OCI-LY7 (cell line): Measurements from ENCODE around the gene PTPRJ. TPM values are rescaled to one million over a fixed set of nuclear protein-coding genes. Genes with fewer than 3 reads are reported as not detected.

Experiments
- BruUV-seq: library from RNA; stranded (reverse); fragments of 400-500 nt; replicated peaks from 2 replicates; lab custom pipeline; 2021; lab: Mats Ljungman, UMichigan
- CTCF ChIA-PET: fragments of 300-600 bp; sonication (Branson Sonifier 250); formaldehyde crosslinking; loops from one replicate; lab custom pipeline; 2022; ENCODE audit warnings: antibody characterized with exemption; ENCODE audit not compliant: unreplicated experiment; lab: Charles Lee
- POLR2A ChIA-PET: fragments of 300-600 bp; sonication (Branson Sonifier 250); formaldehyde crosslinking; loops from one replicate; lab custom pipeline; 2022; ENCODE audit warnings: antibody characterized with exemption; lab: Charles Lee
- DNase-seq: peaks from one replicate; pipeline ENCODE4 v3.0.0-alpha.2; 2015; ENCODE audit warnings: low spot score
- H2AFZ ChIP-seq: fragments of 200-600 bp; sonication (generic), shearing (Covaris generic); 2 replicates; pipeline ENCODE4 v1.6.1; 2014; ENCODE audit warnings: mild to moderate bottlenecking, antibody characterized with exemption, low read length, moderate library complexity
- H3K27ac ChIP-seq: fragments of 200-600 bp; sonication (generic); 2 replicates; pipeline ENCODE4 v1.5.1; 2014; ENCODE audit warnings: mixed run types, low read depth, mild to moderate bottlenecking, moderate library complexity, low read length, inconsistent platforms; ENCODE audit not compliant: poor library complexity, severe bottlenecking
- H3K36me3 ChIP-seq: fragments of 200-600 bp; sonication (generic); 2 replicates; pipeline ENCODE4 v1.6.1; 2014; ENCODE audit warnings: mild to moderate bottlenecking, antibody characterized with exemption, low read length, moderate library complexity, mixed read lengths; ENCODE audit not compliant: insufficient read depth
- H3K4me1 ChIP-seq: fragments of 200-600 bp; sonication (generic); 2 replicates; pipeline ENCODE4 v1.5.1; 2014; ENCODE audit warnings: mild to moderate bottlenecking, low read length; ENCODE audit not compliant: insufficient read depth, poor library complexity, severe bottlenecking
- H3K4me2 ChIP-seq: fragments of 200-600 bp; sonication (generic); 2 replicates; pipeline ENCODE4 v1.6.1; 2014; ENCODE audit warnings: mild to moderate bottlenecking, low read length
- H3K4me3 ChIP-seq: fragments of 200-600 bp; sonication (generic); 2 replicates; pipeline ENCODE4 v1.5.1; 2014; ENCODE audit warnings: mild to moderate bottlenecking, low read depth, low read length; ENCODE audit not compliant: poor library complexity, severe bottlenecking
- H3K79me2 ChIP-seq: fragments of 200-600 bp; sonication (generic); 2 replicates; pipeline ENCODE4 v1.6.1; 2016; ENCODE audit warnings: low read depth, mild to moderate bottlenecking, low read length, moderate library complexity, mixed read lengths; ENCODE audit not compliant: insufficient read depth
- H3K9me2 ChIP-seq: fragments of 200-600 bp; sonication (generic); 2 replicates; pipeline ENCODE4 v1.6.1; 2016; ENCODE audit warnings: mild to moderate bottlenecking, low read length, mixed read lengths; ENCODE audit not compliant: insufficient read depth
- H3K9me3 ChIP-seq: fragments of 200-600 bp; sonication (generic); 2 replicates; pipeline ENCODE4 v1.6.1; 2014; ENCODE audit warnings: mild to moderate bottlenecking, mixed run types, low read length, mixed read lengths
- H4K20me1 ChIP-seq: fragments of 200-600 bp; sonication (generic); 2 replicates; pipeline ENCODE4 v1.6.1; 2014; ENCODE audit warnings: mild to moderate bottlenecking, antibody characterized with exemption, low read length, moderate library complexity, mixed read lengths; ENCODE audit not compliant: insufficient read depth
- EZH2phosphoT487 ChIP-seq: fragments of 200-600 bp; sonication (generic); IDR thresholded peaks from 2 replicates; pipeline ENCODE4 v1.6.1; 2018; ENCODE audit warnings: low read depth, borderline replicate concordance, mild to moderate bottlenecking, mixed run types, antibody characterized with exemption, low read length, moderate library complexity, mixed read lengths
- intact Hi-C: fragments of 100-400 bp; cut with micrococcal nuclease; formaldehyde crosslinking; loops from one replicate; pipeline ENCODE4 v1.10.0; 2022; ENCODE audit not compliant: unreplicated experiment
- total RNA-seq, 2 experiments: library from RNA; depleted of rRNA in 1 of 2; stranded (reverse); fragments of >200 nt in 1 of 2; shearing (Covaris generic) in 1 of 2; gene quantifications; 2 replicates each; pipeline ENCODE4 v1.2.3, GENCODE V29; 2014 to 2022
- TF ChIP-seq, protein P1 (sequence below): fragments of 200-600 bp; sonication (generic); conservative IDR thresholded peaks from 2 replicates; pipeline ENCODE4 v1.5.1; 2014; ENCODE audit warnings: mild to moderate bottlenecking, antibody characterized with exemption, low read length, moderate library complexity, mixed read lengths

The PTPRJ gene
- total RNA-seq, 2 experiments from 2014 or later, result 5.4 to 28.3 TPM

DNA sequence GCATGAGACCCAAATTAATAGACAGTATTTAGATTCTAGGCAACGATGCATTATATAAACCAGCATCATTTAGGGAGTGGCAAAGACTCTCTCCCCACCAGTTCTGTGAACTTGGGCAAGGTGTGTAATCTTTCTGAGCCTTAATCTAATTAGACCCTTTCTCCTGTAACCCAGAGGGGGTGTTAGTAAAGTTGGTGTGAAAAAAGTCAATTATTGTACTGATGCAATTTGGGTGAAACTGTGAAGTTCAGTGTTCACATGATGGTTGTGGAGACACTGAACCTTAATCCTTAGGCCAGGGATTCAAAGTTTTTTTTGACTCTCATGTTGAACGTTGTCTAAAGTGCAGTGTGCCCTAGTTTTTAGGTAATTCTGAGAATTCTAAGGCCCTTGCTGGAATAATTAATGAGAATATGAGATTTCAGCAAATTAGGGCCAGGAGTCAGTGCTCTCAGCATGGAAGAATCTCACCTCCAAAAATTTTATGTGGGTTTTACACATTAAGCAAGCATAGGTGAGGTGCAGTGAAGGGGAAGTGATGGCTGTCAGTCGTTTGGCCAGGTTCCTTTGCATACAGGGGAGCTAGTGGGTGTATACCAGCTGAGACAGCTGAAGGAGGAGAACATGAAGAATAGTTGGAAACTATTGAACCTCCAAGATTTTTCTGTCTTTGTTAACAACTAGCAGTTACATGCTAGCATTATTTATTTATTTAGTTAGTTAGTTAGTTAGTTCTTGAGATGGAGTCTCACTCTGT is 94.2 kb downstream of the PTPRJ start:
- Histone ChIP-seq H3K36me3 (peaks cover 6% of the 10 kb centered on the region), H3K9me2 (no peaks in the 10 kb centered on the region), H3K4me2 (peak overlapping the region; percentile 55), H4K20me1 (no peaks in the 10 kb centered on the region), H3K27ac (no peak overlapping the region), H3K4me1 (peaks cover 42% of the 10 kb centered on the region), H3K9me3 (no peaks in the 10 kb centered on the region), H3K4me3 (no peak overlapping the region), H2AFZ (no peak overlapping the region), H3K79me2 (no peaks in the 10 kb centered on the region)
- intact Hi-C loops, result no loop called here
- DNase-seq, result peak; percentile 56
- ChIA-PET CTCF (interaction anchor here (0.5 kb wide), 1 partner anchor 16 kb away, joined by 9 read pairs; no protein-coding TSS in a partner anchor), POLR2A (interaction anchor here (0.8 to 1.3 kb wide), 6 partner anchors 14 to 63 kb away, joined by 3 to 4 read pairs (median 4); no protein-coding TSS in a partner anchor)
- TF ChIP-seq, protein P1, sequence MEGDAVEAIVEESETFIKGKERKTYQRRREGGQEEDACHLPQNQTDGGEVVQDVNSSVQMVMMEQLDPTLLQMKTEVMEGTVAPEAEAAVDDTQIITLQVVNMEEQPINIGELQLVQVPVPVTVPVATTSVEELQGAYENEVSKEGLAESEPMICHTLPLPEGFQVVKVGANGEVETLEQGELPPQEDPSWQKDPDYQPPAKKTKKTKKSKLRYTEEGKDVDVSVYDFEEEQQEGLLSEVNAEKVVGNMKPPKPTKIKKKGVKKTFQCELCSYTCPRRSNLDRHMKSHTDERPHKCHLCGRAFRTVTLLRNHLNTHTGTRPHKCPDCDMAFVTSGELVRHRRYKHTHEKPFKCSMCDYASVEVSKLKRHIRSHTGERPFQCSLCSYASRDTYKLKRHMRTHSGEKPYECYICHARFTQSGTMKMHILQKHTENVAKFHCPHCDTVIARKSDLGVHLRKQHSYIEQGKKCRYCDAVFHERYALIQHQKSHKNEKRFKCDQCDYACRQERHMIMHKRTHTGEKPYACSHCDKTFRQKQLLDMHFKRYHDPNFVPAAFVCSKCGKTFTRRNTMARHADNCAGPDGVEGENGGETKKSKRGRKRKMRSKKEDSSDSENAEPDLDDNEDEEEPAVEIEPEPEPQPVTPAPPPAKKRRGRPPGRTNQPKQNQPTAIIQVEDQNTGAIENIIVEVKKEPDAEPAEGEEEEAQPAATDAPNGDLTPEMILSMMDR, result no peak
- TF ChIP-seq EZH2phosphoT487, result no peak
- no TSS peak for BruUV-seq

DNA sequence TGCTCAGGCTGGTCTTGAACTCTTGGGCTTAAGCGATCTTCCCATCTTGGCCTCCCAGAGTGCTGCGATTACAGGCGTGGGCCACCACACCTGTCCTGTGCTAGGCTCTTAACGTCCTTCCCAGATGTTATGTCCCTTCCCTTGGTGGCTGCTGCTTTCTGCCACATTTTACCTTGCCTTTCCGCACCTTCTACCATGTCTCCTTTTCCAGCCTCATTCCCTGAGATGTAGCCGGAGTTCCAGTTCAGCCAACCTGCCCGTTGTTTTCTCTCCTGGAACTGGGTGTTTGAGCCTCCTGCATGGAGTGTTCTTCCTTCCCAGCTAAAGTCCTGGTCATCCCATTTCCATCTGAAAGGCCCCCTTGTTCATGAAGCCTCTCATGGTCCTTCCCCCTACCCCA is 95.3 kb downstream of the PTPRJ start:
- Histone ChIP-seq H3K36me3 (no peaks in the 10 kb centered on the region), H3K4me1 (peaks cover 53% of the 10 kb centered on the region), H2AFZ (no peak overlapping the region), H3K9me3 (no peaks in the 10 kb centered on the region), H4K20me1 (no peaks in the 10 kb centered on the region), H3K4me3 (no peak overlapping the region), H3K4me2 (no peak overlapping the region), H3K27ac (no peak overlapping the region), H3K79me2 (no peaks in the 10 kb centered on the region), H3K9me2 (no peaks in the 10 kb centered on the region)
- ChIA-PET CTCF (interaction anchor here (0.6 kb wide), 1 partner anchor 20 kb away, joined by 3 read pairs; no protein-coding TSS in a partner anchor), POLR2A (interaction anchor here (0.6 to 1.3 kb wide), 8 partner anchors 13 to 204 kb away, joined by 3 to 5 read pairs (median 3); no protein-coding TSS in a partner anchor)
- BruUV-seq, result no TSS peak
- intact Hi-C loops, result no loop called here
- TF ChIP-seq, protein P1, result no peak
- TF ChIP-seq EZH2phosphoT487, result no peak
- no peak for DNase-seq

DNA sequence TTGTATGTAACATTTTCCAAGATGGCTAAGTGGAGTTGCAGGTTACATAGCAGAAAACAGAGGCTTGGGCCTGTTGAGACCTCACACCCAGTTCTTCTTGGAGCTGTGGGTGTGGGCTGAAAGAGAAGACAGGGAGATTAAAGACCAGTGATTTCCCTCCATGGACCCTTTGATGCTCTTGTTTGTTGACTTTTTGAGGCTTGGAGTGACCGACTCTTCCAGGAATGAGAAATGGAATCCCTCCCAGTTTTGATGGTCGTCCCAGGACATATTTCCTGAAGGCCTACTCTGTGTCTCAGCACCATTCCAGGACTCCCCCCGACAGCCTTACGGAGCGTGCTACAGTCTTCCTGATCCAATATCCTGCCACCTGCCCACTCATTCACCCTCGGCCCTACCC is 96.9 kb downstream of the PTPRJ start:
- Histone ChIP-seq H3K27ac (no peak overlapping the region), H3K9me2 (no peaks in the 10 kb centered on the region), H3K4me1 (peaks cover 69% of the 10 kb centered on the region), H3K4me2 (no peak overlapping the region), H3K4me3 (no peak overlapping the region), H3K79me2 (no peaks in the 10 kb centered on the region), H2AFZ (no peak overlapping the region), H3K36me3 (no peaks in the 10 kb centered on the region), H3K9me3 (no peaks in the 10 kb centered on the region), H4K20me1 (no peaks in the 10 kb centered on the region)
- CTCF ChIA-PET, result no interaction called here
- POLR2A ChIA-PET, result interaction anchor here (0.6 kb wide), 1 partner anchor 40 kb away, joined by 3 read pairs; no protein-coding TSS in a partner anchor
- no peak for TF ChIP-seq EZH2phosphoT487
- TF ChIP-seq, protein P1, result no peak
- intact Hi-C loops, result no loop called here
- DNase-seq, result no peak
- BruUV-seq, result no TSS peak
